ENCODE results near the gene SAE1.
A peak's percentile ranks its signal among the peaks of the same experiment; 100 is the strongest.

Gene SAE1

GRCh38 chr19:47203254-47203653, 72.6 kb downstream of the SAE1 start:
- no peak for DNase-seq (ENCODE audit: low read depth)
- TF ChIP-seq CTCF (IDR thresholded peaks at IDR 0.05; ENCODE audit: control insufficient read depth, insufficient read depth, low read depth, low read length, missing control alignments) = no peak
- no peak overlapping the region for H3K4me3 ChIP-seq (ENCODE audit: control insufficient read depth, low read depth, low read length)

GRCh38 chr19:47209319-47210179, 78.9 kb downstream of the SAE1 start:
- no peak for DNase-seq (ENCODE audit: low read depth)
- H3K4me3 ChIP-seq (ENCODE audit: control insufficient read depth, low read depth, low read length) = no peak overlapping the region
- no peak for TF ChIP-seq CTCF (IDR thresholded peaks at IDR 0.05; ENCODE audit: control insufficient read depth, insufficient read depth, low read depth, low read length, missing control alignments)

GRCh38 chr19:47210180-47210490, 79.5 kb downstream of the SAE1 start:
- no peak for DNase-seq (ENCODE audit: low read depth)
- no peak for TF ChIP-seq CTCF (IDR thresholded peaks at IDR 0.05; ENCODE audit: control insufficient read depth, insufficient read depth, low read depth, low read length, missing control alignments)

GRCh38 chr19:47210689-47211316, 80.2 kb downstream of the SAE1 start:
- DNase-seq (ENCODE audit: low read depth) = no peak
- peak; percentile 72 for TF ChIP-seq CTCF (IDR thresholded peaks at IDR 0.05; ENCODE audit: control insufficient read depth, insufficient read depth, low read depth, low read length, missing control alignments)
- no peak overlapping the region for H3K4me3 ChIP-seq (ENCODE audit: control insufficient read depth, low read depth, low read length)

More at GRCh38 chr19:47210180-47210490, 79.5 kb downstream of the SAE1 start:
- H3K4me3 ChIP-seq (ENCODE audit: control insufficient read depth, low read depth, low read length) = no peak overlapping the region

GRCh38 chr19:47215581-47215980, 84.9 kb downstream of the SAE1 start:
- no peak for TF ChIP-seq CTCF (IDR thresholded peaks at IDR 0.05; ENCODE audit: control insufficient read depth, insufficient read depth, low read depth, low read length, missing control alignments)
- DNase-seq (ENCODE audit: low read depth) = no peak

GRCh38 chr19:47221080-47221841, 90.6 kb downstream of the SAE1 start:
- DNase-seq (ENCODE audit: low read depth) = no peak
- no peak for TF ChIP-seq CTCF (IDR thresholded peaks at IDR 0.05; ENCODE audit: control insufficient read depth, insufficient read depth, low read depth, low read length, missing control alignments)
- no peak overlapping the region for H3K4me3 ChIP-seq (ENCODE audit: control insufficient read depth, low read depth, low read length)

More at GRCh38 chr19:47215581-47215980, 84.9 kb downstream of the SAE1 start:
- H3K4me3 ChIP-seq (ENCODE audit: control insufficient read depth, low read depth, low read length) = no peak overlapping the region

All from AG09309 (cell line).